ENCODE measurements around the gene ADAMTS15.

ADAMTS15 gene

DNA sequence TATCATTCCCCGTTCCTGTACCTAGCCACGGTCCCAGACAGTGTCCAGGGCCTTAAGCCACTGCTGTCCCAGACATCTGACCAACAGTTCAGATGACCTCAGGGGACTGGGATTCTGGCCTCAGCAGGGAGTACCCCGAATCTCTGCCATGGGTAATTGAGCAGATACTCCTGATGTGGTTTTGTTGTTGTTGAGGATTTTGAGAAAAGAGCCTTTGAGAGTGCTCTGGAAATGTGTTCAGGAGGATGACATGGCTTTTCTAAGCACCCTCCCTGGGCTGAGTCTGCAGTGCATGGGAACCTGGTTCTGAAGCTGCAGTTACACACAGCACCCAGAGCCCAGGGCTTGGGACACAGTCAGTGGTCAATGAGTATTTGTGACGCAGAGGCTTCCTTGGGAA, 30.4 kb downstream of the ADAMTS15 start:
- no peak for DNase-seq (ENCODE audit: low spot score)

DNA sequence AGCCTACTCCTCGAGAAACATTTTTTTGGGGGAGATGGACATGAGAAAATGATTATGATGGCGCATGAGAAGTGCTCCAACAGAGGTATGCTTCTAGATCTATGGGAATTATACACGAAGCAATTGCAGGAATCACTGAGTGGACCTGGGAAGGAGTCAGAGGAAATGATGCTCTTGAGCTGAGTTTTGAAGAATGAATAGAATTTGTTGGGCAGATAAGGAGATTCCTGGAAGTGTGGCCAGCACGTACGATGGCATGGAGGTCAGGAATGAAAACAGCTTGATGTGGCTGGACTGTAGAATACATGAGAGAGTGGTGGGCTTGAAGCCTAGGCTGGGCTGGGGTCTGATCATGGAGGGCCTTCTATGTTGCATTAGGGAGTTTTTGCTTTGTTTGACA, 31.7 kb downstream of the ADAMTS15 start:
- DNase-seq (ENCODE audit: low spot score): no peak

GRCh38 chr11:130480711-130481140, 32.3 kb downstream of the ADAMTS15 start:
- DNase-seq (ENCODE audit: low spot score): no peak

GRCh38 chr11:130483124-130483523, 34.7 kb downstream of the ADAMTS15 start:
- no peak for DNase-seq (ENCODE audit: low spot score)

GRCh38 chr11:130485983-130486382, 37.5 kb downstream of the ADAMTS15 start:
- DNase-seq (ENCODE audit: low spot score): no peak

- DNase-seq (ENCODE audit: low spot score): no peak
Observed at GRCh38 chr11:130486391-130486836, 38.0 kb downstream of the ADAMTS15 start.

DNA sequence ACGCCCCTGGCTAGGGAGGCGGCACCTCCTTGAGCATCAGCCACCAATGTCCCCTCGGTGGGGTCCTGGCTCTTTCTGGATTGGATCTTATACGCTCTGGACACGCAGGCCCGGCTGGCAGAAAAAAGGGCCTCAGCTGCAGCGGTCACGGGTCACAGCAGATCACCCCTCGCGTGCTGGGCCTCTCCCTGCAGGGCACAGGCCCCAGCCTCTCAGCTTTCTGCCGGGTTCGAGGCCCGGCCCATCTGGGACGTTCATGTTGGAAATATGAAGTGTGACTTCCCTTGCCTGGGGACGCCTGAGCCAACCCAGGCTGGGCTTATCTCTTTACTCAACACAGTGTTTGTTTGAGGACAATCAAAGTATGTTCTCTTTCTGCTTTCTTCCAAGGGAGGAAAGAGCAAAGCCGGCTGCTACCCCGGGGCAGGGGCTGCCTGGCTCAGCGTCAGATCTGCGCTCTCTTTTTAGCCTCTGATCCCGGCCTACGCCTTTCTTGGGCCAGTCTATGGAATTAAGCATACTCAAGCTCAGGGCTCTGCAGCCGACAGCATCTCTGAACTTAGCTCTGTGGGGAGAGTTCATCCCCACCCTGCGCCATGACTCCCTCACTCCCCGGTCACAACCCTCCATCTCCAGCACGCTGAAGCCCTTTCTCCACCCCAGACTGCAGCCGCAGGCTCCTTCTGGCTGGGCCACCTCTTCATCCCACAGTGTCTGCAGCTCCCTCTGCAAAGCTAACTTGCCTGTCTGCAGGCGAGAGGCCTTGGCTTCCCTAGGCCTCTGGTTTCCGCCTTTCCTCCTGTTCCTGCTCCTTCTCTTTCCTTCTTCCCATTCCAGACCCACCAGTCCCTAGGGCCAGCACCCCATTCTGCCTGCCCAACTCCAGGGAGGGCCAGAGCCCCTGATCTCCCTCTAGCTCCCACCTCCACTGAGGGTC, 38.8 kb downstream of the ADAMTS15 start:
- DNase-seq (ENCODE audit: low spot score): no peak

DNA sequence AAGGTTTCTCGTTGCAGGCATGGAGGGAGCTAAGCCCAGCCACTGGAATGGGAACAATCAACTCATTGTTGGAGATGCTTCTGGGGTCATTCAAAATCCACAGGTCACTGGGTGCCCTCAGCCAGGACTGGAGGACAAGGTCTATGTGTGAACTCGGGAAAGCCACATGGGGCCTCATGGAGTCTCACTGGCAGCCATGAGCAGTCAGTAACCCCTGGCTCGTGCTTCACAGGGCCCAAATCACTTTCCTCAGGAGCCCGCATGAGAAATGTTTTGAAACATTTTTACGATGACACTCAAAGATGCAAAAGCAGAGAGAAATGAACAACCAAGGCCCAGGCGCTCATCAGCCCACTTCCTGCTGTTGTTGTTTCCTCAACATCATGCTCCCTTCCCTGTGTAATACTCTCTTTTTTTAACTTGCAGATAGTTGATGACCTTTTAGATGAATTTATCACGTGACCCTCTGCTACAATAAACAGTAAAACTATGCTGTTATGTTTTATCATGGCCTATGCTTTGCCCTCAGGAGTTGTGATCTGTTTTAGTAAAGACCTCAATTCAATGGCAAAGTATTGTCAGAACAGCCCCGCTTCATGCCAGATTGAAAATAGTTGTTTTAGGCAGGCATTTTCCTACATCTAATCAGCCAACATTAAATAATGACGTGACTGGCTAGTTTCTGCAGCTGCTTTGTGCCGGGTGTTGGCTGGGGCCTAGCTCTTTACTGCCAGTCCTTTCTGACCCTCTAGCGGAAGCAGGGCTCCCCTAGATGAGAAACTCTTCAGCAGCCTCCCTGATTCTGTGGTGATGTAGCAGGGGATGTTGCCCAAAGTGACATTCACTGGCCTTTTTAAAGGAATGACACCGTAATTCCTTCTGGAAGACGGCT, 39.7 kb downstream of the ADAMTS15 start:
- no peak for DNase-seq (ENCODE audit: low spot score)

- DNase-seq (ENCODE audit: low spot score): no peak
Observed at GRCh38 chr11:130488848-130489584, 40.6 kb downstream of the ADAMTS15 start.

DNA sequence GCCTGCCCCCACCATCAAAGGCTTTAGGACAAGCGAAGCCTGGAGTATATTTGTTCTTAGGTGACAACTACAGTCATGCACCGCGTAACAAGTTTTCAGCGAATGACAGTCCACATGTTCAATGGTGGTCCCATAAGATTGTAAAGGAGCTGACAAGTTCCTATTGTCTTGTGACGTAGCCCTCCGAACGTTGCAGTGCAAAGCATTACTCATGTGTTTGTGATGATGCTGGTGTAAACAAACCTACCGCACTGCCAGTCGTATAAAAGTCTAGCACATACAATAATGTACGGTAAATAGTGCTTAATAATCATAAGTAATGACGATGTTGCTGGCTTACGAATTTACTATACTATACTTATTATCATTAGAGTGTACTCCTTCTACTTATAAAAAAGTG, 41.3 kb downstream of the ADAMTS15 start:
- no peak for DNase-seq (ENCODE audit: low spot score)

DNA sequence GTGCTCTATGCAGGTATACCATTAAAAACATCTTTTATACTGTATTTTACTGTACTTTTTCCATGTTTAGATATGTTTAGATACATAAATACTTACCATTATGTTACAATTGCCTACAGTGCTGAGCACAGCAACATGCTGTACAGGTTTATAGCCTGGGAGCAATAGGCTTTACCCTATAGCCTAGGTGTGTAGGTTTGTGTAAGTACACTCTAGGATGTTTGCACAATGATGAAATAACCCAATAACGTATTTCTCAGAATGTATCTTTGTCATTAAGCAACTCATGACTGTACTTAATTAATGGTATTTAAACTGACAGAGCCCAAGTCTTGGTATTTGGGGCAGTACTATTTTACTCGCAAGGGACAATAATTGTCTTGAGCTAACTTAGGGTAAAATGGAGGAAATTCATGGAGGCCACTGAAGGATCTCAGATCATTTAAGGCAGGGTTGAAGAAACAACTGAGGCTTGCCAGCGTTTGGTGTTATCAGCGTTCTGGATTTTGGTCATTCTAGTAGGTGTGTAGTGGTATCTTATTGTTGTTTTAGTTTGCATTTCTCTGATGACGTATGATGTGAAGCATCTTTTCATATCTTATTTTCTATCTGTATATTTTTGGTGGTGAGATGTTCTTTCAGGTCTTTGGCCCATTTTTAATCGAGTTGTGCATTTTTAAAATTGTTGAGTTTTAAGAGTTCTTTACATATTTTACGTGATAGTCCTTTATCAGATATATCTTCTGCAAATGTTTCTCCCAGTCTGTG, 42.4 kb downstream of the ADAMTS15 start:
- no peak for DNase-seq (ENCODE audit: low spot score)

- no peak for DNase-seq (ENCODE audit: low spot score)
Observed at GRCh38 chr11:130498181-130498580, 49.7 kb downstream of the ADAMTS15 start.

DNA sequence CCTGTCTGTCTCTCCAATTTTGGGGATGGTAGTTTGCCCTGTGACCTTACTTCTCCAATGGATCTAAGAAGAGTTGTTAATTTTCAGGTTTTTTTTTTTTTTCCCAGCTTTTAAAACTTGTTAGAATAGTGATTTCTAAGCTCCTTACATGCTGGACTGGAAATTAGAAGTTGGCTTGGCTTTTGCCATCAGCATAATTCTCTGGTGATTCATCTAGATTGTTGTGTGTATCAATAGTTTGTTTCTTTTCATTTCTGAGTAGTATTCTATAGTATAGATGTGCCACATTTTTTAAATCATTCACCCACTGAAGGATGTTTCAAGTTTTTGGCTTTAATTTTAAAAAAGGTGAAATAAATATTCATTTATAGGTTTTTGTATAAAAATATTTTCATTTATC, 51.4 kb downstream of the ADAMTS15 start:
- DNase-seq (ENCODE audit: low spot score): no peak

DNA sequence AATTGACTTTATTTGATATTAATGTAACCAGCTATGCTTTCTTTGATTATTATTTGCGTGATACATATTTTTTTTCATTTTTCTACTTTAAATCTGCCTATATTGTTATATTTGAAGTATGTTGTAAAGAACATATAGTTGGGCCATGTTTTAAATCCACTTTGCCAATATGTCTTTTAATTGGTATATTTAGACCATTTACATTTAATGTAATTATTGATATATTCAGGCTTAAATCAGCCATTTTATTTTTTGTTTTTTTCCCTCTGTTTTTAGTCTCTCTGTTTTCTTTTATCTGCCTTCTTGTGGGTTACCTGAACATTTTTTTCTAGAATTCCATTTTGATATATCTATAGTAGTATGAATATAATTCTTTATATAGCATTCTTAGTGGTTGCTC, 55.9 kb downstream of the ADAMTS15 start:
- DNase-seq (ENCODE audit: low spot score): no peak

DNA sequence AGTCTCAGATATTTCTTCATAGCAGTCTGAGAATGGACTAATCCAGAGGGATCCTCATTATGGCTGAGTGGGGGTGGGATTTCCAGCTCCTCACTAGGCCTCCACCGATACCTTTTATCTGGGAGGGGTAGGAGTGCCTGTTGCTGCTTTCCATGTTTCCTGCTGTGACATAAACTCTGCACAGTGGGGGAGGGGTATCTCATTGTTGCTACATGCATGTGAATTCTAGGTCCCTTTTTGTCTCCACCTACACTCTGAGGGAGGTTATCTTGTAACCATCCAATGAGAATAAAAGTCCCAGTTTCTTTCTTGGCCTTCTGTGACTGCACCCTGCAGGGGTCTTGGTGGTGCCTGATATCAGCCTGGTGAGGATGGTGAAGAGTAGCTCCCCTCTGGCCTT, 60.5 kb downstream of the ADAMTS15 start:
- no peak for DNase-seq (ENCODE audit: low spot score)

DNA sequence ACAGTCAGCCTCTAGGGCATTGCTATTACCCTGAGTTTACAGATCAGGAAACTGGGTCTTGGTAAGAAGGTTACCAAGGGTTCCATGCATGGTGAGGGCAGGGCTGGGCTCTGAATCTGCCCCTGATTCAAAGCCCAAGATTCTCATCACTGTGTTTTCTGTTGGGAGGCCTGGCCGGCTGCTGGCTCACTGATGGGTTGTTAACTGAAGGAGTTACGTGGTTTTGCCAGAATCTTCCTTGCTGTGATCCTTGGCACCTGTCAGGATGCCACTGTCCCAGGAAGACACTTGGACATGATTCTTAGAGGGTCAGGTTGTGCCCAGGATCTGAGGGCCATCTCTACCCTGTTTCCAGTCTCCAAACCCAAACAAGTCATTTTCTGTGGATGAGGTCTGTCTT, 61.5 kb downstream of the ADAMTS15 start:
- no peak for DNase-seq (ENCODE audit: low spot score)

- DNase-seq (ENCODE audit: low spot score): no peak
Observed at GRCh38 chr11:130510407-130511006, 62.1 kb downstream of the ADAMTS15 start.

DNA sequence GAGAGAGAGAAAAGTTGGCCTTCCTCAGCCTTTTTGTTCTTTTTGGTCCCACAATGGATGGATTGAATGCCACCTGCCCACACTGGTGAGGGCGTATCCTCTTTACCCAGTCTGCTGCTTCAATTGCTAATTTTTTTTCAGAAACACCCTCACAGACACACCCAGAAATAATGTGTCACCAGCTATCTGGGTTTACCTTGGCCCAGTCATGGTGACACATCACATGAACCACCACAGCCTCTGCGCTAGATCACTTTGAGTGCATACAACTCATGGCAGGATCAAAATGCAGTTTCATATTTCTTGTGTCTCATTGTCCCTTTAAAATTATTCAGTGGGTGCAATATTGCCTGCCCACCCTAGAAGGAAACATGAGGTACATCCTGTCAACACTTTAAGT, 63.3 kb downstream of the ADAMTS15 start:
- DNase-seq (ENCODE audit: low spot score): no peak

DNA sequence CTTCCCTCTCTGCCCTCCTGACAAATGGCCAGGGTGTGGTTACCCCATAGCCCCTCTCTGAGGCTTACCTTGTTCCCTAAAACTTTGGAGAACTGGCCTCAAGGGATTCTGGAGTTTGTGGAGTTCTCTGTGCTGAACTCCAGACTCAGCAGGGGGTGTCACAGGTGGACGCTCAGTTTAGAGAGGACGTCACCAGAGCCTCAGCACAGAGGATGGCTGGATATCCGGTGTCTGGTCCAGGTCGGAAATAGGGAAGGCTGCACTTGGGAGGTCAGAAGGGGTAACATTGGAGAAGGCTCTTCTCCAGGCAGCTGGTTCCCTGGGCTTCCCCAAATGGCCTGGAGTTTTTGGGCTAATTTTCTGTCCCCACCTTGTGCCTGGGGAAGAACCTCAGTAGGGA, 64.2 kb downstream of the ADAMTS15 start:
- no peak for DNase-seq (ENCODE audit: low spot score)

DNA sequence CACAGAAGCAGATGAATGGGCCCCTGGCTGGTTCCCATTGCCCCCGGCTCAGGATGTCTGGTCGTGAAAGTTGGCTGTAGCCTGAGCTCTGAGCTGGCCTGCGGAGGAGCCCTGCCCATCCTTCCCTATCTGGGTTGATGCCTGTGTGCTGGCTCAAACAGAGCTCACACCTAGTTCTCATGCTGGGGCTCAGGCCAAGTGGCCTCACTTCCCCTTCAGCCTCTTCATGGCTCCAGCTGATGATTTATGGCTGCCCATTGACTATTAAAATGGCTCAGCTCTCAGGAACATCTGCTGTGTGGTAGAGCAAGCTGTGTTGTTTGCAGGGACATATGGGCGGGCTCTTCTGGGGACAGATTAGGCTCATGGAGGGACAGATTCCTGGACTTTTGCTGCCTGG, 64.7 kb downstream of the ADAMTS15 start:
- DNase-seq (ENCODE audit: low spot score): no peak

- DNase-seq (ENCODE audit: low spot score): no peak
Observed at GRCh38 chr11:130514316-130514715, 65.9 kb downstream of the ADAMTS15 start.

All from hematopoietic multipotent progenitor cell treated with erythropoietin and hydrocortisone succinate and interleukin-3 and kit ligand, for 15 days (in vitro differentiated cells).